Stimulated activated naive CD4-positive, alpha-beta T cell (primary cell): ENCODE data around the gene GPS1.
"Not testable (repeated sequence)": the region's sequence is repeated elsewhere in the genome, so short reads cannot be mapped to it uniquely, and the experiment has no call there.

Source experiments
- DNase-seq, 6 experiments: peaks; one replicate each; lab custom pipeline; 2025; lab: John Stamatoyannopoulos, UW

Gene GPS1

DNA sequence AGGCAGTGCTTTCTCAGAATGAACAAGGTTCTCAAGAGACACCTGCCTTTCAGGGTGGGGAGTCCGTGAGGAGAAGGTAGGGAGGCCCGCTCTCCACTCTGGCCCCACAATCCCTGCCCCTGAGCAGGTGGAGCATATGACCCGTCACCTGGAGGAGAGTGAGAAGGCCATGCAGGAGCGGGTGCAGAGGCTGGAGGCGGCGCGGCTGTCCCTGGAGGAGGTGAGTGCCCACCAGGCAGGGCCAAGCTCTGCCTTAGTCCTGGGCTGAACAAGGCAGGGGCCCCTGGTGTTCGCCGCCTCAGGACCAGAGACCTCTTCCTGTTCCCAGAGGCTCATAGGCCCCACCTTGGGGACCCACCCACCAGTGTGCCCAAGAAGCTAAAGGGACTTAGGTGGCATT, 22.7 kb upstream of the GPS1 start:
- DNase-seq, result no peak

DNA sequence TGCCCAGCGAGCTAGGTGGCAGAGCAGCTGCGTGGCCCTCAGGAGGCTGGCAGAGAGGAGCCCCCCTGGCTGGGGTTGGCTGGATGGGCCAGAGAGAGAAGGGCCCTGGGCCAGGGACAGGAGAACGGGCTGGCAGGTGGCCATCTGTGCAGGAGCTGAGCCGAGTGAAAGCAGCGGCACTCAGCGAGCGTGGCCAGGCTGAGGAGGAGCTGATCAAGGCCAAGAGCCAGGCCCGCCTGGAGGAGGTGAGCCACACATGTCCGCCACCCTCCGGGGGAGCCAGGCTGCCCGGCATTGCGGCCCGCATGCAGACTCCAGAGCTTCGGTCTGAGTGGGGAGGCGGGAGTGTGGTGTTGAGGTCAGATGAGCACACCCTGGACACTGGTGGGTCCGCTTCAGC, 22.3 kb upstream of the GPS1 start:
- no peak for DNase-seq

DNA sequence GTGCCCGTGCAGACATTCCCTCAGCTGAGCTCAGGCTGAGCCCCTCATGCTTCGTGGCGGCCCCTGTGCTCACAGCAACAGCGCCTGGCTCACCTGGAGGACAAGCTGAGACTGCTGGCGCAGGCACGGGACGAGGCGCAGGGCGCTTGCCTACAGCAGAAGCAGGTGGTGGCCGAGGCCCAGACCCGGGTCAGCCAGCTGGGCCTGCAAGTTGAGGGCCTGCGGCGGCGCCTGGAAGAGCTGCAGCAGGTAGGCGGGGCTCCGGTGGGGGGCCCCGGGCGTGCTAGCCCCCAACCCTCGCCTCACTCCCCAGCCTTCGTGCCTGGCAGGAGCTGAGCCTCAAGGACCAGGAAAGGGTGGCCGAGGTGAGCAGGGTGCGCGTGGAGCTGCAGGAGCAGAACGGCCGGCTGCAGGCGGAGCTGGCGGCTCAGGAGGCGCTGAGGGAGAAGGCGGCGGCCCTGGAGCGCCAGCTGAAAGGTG, 21.7 kb upstream of the GPS1 start:
- DNase-seq, result no peak

DNA sequence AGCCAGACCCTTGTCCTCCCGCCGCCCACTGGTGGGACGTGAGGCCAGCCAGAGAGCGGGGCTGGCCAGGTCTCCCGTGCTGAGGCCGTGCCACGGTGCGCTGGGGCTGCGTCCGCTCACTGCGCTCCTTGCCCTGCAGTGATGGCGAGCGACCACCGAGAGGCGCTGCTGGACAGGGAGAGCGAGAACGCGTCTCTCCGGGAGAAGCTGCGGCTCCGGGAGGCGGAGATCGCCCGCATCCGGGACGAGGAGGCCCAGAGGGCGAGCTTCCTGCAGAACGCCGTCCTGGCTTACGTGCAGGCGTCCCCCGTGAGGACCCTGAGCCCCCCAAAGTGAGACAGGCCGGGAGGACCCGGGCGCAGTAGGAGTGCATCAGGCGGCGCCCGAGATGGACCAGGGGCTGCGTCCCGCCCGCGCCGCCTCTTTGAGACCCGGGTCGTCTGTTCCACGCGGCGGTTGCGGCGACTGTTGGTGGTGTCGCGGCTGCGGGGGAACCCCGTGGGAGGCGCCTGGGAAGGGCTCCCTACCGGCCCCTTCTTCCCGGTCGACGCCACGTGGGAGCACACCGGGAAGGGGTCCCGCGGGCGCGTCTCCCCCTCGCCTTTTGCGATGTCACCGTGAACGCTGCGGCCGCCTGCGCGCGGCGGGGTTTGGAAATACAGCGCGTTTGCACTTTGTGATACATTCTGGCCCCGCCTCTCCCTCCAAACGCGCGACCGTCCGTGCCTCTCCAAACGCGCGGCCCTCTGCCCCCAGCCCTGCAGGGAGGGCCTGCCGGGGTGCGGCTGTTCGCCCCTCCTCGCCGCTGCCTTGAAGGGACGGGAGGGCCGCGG, 21.0 kb upstream of the GPS1 start:
- peak; percentile 64 to 88 (median 80) for DNase-seq

DNA sequence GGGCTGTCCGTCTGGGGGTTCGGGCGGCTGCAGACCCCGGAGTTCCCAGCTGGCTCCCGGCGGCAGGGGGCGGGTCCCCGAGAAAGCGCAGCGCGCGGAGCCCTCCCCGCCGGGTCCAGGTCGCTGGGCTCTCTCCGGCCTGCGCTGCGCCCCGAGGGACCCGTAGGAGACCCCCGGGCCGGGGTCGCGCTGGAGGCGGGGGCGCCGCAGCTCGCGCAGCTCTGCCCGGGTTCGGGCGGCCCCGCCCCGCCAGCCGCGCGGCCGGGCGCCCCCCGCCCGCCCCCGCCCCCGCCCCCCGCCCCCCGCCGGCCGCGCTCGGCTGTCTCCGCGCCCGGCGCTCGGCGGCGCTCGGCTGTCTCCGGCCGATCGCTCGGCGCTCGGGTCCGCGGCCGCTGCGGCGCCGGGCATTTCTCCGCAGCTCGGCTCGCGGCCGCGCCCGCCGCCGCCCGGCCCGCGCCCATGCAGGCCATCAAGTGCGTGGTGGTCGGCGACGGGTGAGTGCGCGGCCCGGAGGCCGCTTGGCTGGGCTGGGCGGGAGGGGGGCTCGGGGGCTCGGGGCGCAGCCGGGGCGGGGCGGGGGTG, 20.3 kb upstream of the GPS1 start, which contains the start of gene RAC3:
RAC3 (plus strand) TSS at position 376 of the 582 bp plus-strand sequence; CDS start at position 460, 84 bp downstream.
- DNase-seq, result no peak

DNA sequence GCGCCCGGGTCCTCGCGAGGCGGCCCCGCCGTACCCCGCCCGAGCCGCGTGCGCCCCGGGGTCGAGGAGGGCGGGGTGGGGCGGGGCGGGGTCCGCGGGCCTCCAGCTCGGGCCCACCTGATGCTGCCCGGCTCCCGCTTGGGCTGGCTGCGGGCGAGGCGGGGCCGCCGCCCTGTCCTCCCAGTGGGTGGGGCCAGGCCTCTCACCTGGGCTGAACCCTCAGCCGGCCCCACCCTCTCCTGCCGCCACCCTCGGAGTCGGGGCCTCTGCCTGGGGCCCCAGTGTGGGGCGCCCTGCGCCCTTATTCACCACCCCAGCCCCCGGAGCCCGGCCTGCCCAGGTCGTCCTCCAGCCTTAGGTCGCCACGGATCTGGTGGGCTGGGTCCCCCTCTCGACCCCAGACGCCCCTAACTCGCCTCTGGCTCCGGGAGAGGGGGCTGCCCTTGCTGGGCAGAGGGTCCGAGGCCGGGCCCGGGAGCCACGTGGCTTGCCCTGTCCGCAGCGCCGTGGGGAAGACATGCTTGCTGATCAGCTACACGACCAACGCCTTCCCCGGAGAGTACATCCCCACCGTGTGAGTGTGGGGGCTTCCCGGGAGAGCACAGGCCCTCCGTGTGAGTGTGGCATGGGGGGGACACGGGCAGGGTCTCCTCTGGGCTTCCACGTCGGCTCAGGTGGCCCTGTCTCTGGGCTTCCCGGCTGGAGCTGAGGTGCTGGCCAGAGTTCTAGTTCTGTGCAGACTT, 19.6 kb upstream of the GPS1 start:
- DNase-seq, result peak in 4 of 6 experiments; percentile 11 to 46 (median 16)

DNA sequence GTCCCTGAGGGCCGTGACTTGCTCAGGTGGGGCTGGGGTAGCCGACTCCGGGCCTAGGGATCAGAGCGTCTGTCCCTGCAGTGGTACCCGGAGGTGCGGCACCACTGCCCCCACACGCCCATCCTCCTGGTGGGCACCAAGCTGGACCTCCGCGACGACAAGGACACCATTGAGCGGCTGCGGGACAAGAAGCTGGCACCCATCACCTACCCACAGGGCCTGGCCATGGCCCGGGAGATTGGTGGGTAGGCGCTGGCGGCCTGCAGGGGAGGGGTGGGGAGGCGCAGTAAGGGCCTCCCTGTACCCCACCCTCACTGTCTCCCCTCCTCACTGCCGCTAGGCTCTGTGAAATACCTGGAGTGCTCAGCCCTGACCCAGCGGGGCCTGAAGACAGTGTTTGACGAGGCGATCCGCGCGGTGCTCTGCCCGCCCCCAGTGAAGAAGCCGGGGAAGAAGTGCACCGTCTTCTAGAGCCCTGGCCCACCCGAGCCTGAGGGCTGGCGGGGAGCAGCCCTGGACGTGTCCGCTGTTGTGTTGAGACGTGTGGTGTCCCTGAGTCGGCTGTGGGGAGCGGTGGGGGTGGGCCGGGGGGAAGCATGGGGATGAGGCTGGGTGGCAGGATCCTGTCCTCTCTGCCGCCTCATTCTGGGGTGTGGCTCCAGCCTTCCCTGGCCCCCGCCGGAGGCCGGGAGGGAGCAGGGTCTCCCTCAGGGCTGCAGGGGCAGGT, 18.2 kb upstream of the GPS1 start:
- no peak for DNase-seq

DNA sequence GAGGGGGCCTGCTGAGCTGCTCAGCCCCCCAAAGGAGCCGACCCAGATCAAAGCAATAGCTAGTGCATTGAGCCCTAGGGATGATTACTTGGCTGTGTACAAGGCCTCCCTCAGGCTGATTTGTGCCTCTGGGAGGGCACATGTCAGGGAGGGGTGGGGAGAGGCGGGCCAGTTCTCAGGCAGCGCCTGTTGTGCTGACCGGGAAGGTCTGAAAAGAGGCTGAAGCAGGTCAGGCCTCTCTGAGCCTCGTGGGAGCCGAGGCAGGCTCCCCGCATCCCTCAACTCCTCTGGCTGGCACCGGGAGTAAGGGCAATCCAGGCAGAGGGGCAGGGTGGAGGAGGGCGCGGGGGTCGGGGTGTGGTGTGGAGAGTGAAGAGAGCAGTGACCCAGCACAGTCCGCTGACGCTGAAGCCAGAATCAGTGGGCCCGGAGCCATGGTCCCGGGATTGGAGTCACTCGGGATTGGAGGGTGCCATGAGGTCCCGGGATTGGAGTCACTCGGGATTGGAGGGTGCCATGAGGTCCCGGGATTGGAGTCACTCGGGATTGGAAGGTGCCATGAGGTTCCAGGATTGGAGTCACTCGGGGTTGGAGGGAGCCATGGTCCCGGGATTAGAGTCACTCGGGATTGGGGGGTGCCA, 17.2 kb upstream of the GPS1 start:
- no peak for DNase-seq

DNA sequence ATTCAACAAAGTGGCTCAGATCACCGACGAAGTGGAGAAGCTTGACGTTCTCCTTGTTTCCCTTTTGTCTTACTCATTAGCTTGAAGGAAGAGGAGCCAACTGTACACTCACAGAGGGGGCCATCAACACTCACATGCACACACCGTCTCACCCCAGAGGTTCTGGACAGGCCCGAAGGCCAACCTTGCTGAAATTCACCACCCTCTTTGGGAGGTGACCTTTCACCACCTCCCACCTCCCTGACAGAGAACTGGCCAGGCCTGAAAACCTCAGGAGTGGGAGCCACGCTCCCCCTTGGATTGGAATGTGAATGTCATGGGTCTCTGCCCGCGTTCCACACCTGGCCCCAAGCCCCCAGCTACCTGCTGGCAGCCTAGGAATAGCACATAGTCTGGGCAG, 16.2 kb upstream of the GPS1 start:
- no peak for DNase-seq

DNA sequence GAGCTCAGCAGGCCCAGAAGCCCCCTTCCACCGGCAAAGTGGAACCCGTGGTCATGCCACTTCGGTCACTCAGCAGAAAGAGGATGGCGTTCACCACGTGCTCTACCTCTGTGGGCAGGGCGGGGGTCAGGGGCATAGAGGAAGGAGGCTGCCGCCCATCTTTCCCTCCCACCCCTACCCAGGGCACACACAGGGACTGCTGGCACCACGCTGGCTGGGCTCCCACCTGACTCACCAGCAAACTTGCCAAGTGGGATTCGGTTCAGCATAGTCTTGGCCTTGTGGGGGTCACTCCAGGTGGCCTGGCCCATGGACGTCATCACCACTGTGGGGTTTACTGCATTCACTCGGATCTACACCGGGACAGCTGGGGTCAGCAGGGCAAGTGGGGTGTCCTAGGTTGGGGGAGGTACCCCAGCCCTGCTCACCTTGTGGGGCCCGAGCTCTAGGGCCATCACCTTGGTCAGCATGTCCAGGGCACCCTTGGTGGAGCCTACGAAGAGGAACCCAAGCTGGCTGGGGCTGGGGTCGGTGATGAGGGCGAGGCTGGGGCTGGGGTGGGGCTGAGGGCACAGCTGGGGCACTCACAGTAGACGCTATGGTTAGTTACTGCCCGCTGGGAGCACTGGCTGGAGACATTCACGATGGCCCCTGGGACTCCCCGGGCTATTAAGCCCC, 15.6 kb upstream of the GPS1 start:
- no peak for DNase-seq

DNA sequence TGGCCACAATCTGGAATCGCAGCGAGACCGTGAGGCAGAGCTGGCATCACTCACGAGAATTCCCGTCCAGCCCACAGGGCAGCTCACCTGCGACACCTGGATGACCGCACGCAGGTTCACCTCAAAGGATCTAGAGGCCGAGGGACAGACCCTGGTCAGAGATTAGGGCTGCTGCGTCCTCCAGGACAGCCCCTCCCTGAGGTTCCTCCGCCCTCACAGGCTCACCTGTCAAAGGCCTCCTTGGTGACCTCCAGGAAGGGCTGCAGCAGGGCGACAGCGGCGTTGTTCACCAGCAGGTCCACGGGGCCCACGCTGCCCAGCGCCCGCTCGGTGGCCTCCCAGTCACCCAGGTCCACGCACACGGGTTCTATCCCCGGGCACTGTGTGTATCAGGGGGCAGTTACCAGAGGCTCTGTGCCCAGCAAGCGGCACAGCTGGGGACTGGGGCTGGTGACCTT, 15.0 kb upstream of the GPS1 start:
- DNase-seq, result no peak

DNA sequence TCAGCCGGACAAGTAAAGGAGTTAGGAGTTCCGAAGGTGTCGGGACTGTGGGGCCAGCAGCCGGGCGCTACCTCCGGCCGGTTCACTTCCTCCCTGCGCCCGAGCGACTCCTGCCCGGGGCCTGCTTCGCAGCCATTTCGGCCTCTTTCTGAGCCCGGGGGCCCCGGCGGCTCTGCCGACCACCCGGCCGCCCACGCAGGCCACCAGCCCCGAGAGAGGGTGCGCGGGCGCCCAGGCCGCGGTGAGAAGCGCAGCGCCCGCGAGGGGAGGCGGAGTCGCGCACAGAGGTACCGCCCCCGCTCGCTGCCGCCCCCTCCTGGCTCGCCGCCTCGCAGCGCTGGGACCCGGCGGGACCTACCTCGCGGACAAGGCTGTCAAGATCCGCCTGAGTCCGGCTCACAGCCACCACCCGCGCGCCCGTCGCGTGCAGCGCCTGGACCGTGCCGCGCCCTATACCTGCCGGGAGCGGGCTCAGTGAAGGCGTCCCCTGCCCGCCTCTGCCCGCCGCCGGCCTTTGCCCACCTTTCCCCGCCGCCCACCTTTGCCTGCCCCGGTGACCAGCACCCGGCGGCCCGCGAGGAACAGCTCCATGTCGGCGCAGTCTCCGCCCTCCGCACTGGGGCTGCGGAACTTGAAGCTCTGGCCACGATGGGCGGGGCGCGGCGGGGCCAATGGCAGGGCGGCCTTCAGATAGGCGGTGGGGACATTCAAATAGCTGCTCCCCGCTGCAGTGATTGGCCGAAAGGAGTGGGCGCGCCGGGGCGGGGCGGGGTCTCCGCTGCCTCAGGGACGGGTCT, 14.4 kb upstream of the GPS1 start, which contains the start of gene DCXR:
DCXR (minus strand) TSS at position 606 of the 797 bp plus-strand sequence; CDS start at position 591, 15 bp downstream.
- DNase-seq, result peak; percentile 87 to 94 (median 90)

DNA sequence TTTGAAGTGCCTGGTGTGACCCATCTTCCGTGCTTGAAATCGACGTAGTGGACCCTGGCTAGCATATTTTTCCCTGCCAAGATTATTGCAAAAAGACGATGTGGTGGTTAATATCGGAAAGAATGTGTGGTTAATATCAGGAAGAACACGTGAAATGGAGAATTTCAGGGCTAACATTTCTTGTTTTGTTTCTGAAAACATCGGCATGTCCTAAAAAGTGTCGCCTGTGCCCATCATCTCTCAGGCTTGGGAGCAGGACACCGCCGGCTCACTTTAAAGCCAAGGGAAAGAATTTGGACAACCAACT, 13.9 kb upstream of the GPS1 start:
- DNase-seq, result no peak

DNA sequence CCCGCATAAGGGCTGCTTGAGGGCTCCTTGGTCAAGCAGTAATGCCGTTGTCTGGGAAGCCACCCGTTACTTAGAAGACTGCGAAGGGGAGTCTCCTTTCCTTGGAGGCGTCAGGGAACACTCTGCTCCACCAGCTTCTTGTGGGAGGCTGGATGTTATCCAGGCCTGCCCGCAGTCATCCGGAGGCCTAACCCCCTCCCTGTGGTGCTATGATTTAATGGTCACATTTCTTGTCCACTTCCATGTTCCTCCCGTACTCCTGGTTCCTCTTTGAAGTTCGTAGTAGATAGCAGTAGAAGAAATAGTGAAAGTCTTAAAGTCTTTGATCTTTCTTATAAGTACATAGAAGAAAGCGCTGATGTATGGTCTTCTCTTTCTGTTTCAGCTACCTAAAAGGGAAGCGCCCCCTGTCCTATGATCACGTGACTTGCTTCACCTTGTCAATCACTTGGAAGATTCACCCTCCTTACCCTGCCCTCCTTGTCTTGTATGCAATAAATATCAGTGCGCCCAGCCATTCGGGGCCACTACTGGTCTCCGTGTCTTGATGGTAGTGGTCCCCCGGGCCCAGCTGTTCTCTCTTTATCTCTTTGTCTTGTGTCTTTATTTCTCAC, 12.8 kb upstream of the GPS1 start:
- DNase-seq, result not testable (repeated sequence)

DNA sequence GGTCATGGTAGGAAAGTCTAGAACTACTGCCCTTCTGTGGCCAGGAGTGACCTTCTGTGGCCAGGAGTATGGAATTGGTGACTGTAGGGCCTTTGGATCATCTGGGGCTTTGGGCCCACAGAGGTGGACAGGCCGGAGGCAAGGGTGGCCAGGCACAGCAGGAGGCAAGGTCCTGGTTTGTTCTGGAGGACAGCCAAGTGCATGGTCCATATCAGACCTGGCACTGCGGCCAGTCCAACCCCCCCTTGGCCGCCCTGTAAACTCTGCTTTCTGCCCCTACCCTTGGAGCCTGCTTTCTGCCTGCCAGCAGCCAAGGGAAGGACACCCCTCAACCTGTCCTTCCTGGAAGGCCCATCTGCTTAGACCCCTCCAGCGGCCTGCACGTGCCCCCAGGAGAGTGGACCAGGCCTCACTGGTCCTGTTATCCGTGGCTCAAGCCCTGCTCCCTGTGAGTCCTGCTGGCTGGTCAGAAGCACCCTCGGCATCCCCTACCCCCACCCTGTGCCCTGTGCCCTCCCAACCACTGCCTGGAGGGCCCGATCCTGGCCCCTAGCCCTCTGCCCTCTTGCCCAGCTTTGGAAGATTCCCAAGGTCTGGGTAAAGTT, 11.9 kb upstream of the GPS1 start:
- no peak for DNase-seq

DNA sequence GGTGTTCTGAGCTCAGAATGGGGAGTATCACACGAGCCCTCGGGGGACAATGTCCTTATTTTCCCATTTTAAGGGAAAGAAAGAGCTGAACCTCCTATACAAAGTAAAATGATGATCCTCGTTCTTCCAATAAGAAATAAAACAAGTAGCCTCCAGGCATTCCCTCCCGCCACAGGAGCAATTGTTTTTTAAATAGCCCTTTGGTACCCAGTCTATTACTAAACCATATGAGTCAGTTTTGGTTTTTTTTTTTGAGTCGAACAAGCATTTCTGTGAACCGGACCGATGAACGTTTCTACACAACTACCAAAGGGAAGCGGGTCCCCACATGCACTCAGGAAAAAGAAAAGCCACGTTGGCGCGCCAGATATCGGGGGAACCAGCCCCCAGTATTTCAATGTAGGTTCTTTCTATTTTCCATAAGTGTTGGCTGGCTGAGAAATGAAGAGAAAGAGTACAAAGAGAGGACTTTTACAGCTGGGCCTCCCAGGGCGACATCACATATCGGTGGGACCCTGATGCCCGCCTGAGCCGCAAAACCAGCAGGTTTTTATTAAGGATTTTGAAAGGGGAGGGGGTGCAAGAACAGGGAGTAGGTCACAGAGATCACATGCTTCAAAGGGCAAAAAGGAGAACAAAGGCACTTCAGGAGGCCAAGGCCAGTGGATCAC, 10.4 kb upstream of the GPS1 start:
- DNase-seq, result no peak

DNA sequence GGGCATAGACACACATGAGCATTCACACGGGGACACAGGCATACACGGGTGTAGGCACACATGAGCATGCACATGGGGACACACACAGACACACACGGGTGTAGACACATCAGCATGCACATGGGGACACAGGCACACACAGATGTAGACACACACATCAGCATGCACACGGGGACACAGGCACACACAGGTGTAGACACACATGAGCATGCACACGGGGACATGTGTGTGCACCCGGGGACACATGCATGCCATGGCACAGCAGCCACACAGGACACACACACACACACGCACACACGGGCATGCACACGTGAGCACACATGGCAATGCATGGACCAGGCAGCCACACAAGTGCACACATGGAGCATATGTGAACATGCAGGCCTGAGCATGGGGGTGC, 9.0 kb upstream of the GPS1 start:
- DNase-seq, result no peak

DNA sequence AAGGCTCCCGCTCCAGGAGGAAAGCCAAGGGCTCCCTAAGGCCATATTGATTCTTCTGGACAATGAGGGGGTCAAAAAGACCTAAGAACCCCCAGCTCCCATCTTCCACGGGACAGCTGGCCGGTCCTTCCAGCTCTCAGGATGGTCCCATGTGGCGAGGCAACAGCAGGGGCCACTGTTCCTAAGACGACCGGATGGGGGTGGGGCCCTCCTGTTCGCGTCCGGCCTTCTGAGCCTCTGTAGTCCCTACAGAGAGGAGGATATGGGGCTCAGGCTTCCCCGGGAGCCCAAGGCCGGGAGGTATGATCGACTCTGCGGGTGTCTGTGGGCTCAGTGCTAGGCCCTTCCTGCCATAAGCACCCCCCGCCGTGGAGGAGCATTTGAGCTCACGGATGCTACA, 8.2 kb upstream of the GPS1 start:
- no peak for DNase-seq
